ENCODE measurements around the gene RNASE7.

- TF ChIP-seq CTCF (IDR thresholded peaks at IDR 0.05) (peak in 1 of 4 experiments; percentile 14), POLR2A (IDR thresholded peaks at IDR 0.05) (no peak)
Measured at GRCh38 chr14:21072031-21072473, 29.9 kb downstream of the RNASE7 start.

All from uterus (tissue), 2 donors.